ENCODE data around the gene MMP10. TPM values are rescaled to one million over a fixed set of nuclear protein-coding genes. Genes with fewer than 3 reads are reported as not detected.
"Not testable (repeated sequence)": the region's sequence is repeated elsewhere in the genome, so short reads cannot be mapped to it uniquely, and the experiment has no call there.

The MMP10 gene
- polyA plus RNA-seq, 3 donors from 2014 or later, result not detected

DNA sequence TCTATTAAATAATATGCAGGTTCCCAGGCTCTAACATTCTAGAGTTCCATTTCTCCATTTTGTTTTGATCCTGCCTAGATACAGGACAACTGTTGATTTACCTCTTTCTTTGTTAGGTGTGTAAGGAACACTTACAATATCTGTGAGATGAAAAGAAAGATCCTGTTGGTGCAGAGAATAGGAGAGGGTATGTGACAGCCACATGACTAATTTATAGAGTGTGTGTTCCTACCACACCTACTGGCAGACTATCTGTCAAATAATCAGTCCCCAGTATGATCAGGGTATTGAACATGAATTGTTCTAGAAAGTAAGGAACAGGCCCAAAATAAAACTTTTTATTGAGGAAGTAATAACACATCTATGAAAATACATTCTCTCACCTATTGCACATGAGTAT, 10.2 kb downstream of the MMP10 start:
- H3K27me3 Mint-ChIP-seq (ENCODE audit: low read depth in 3 of 3), result peaks cover 2 to 5% (median 3%) of the 10 kb centered on the region in 3 donors
- H3K4me1 Mint-ChIP-seq, result no peaks in the 10 kb centered on the region
- no peak overlapping the region for H3K4me3 Mint-ChIP-seq
- DNase-seq, result no peak
- no peak overlapping the region for H3K27ac Mint-ChIP-seq
- no peaks in the 10 kb centered on the region for H3K36me3 Mint-ChIP-seq
- no peaks in the 10 kb centered on the region for H3K9me3 Mint-ChIP-seq

DNA sequence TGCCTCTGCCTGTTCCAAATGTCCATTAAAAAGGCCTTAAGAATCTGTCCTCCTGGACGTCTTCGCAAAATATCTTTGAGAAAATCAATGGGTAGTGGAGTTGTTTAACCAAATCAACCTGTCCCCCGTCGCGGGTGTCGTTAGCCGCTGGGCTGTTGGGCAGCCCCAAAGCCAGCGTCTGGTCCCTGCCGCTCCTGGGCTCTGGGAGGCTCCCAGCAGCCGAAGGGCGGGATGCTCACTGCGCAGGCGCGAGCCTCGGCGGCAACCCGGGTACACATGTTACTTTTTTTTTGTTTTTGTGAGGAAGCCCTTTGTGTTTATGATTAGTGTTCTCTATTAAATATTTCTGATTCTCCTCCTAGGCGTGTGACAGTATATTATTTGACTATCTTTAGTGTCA, 12.6 kb downstream of the MMP10 start:
- Mint-ChIP-seq H3K9me3 (no peaks in the 10 kb centered on the region), H3K4me3 (no peak overlapping the region), H3K36me3 (no peaks in the 10 kb centered on the region), H3K27me3 (ENCODE audit: low read depth in 3 of 3) (peaks cover 2 to 5% (median 3%) of the 10 kb centered on the region in 3 donors), H3K27ac (no peak overlapping the region), H3K4me1 (no peaks in the 10 kb centered on the region)
- no peak for DNase-seq

DNA sequence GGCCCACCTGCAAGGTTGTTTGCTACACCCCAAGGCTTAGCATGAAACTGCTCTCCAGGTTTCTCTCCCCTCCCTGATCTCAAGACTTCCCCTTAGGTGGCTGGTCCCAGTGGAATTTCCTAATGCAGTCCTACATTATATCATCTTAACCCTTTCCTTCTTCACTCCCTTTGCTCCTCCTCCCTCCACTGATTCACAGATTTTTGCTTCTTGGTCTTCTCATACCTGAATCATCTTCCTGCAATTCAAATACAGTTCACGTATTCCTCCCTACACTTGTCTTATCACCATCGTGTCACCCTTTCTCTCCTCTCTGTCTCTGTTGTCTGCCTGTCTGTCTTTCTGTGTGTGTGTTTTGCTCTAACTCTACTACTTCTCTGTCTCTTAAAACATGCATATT, 17.0 kb downstream of the MMP10 start:
- DNase-seq, result no peak
- Mint-ChIP-seq H3K27me3 (ENCODE audit: low read depth in 3 of 3) (no peaks in the 10 kb centered on the region), H3K4me1 (no peaks in the 10 kb centered on the region), H3K4me3 (no peak overlapping the region), H3K27ac (no peak overlapping the region), H3K36me3 (no peaks in the 10 kb centered on the region), H3K9me3 (peaks cover 0 to 3% (median 0%) of the 10 kb centered on the region in 6 donors)

DNA sequence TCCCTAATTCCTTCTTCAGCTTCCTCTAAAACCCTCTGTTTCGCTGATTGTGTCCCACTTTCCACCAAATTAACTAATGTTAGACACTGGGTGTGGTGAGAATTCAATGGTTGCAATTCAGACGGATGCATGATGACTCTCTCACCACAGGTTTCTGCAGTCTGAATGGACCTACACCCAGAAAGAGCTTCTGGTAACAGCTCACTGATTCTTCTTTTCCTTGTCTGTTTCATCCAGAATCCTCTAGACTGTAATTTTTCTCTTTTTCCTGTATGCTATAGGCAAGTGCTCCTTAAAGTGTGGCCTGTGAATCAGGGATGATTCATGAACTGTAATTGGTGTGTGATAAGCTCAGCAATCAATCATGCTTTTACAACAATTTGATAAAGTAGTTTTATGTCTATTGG, 18.1 kb downstream of the MMP10 start:
- Mint-ChIP-seq H3K27me3 (ENCODE audit: low read depth in 3 of 3) (no peaks in the 10 kb centered on the region), H3K27ac (no peak overlapping the region), H3K4me3 (no peak overlapping the region), H3K9me3 (peaks cover 0 to 3% (median 0%) of the 10 kb centered on the region in 6 donors), H3K4me1 (no peaks in the 10 kb centered on the region), H3K36me3 (no peaks in the 10 kb centered on the region)
- no peak for DNase-seq

DNA sequence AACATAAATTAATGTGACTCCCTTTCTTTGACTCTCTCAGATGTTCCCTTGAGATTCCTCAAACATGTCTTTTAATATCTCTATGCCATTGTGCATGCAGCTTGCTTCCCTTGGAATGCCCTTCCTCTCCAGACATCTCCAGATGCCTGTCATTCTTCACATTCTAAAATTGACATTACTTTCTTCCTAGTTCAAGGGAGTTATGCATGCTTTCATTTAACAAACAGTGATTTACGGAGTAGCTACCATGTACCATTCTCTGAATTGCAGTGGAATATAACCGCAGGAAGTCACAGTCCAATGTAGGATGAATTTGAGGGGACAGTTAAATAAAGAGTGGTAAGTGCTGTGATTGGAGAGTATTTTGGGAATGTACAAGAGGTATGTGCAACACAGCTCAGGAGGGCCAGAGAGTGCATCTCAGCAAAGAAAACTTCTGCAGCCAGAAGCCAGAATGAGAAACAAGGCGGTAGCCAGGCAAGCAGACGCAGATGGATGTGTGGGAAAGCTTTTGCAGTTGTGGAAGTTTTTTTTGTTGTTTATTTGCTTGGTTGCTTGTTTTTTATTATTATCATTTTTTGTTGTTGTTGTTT, 18.7 kb downstream of the MMP10 start:
- no peak overlapping the region for H3K4me3 Mint-ChIP-seq
- H3K27me3 Mint-ChIP-seq (ENCODE audit: low read depth in 3 of 3), result peaks cover 0 to 4% (median 0%) of the 10 kb centered on the region in 3 donors

DNA sequence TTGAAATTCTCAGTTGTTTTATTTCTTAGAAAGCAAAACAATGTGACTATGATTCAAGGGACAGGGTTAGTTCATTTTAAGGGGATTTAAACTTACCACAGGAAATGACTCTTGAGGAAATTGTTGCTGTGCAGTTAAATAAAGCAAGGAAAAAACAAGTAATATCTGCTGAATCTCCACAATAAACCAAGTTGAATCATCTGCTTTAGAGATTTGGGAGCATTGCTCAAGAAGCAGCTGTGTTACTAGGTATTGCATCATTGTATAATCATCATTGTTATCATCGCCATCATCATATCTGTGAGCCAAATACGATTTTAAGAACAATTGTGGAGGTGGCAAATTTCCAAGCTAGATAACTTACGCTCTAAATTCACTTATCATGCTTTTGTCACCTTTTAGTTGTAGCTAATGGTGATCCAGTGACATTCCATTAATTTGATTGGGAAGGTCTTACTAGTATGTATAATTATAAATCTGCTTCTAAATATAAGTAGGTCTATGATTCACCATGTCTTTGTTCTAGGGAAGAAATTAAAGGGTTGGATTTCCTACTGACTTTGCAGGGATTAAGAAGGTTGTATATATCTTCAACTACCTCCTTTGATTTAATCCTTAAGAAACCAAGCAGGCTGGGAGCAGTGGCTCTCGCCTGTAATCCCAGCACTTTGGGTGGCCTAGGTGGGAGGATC, 19.9 kb downstream of the MMP10 start:
- Mint-ChIP-seq H3K9me3 (peaks cover 0 to 15% (median 0%) of the 10 kb centered on the region in 6 donors), H3K27ac (no peak overlapping the region), H3K27me3 (ENCODE audit: low read depth in 3 of 3) (peaks cover 0 to 6% (median 0%) of the 10 kb centered on the region in 3 donors), H3K36me3 (no peaks in the 10 kb centered on the region), H3K4me1 (no peaks in the 10 kb centered on the region), H3K4me3 (no peak overlapping the region)
- DNase-seq, result no peak

More for the DNA sequence above, 18.7 kb downstream of the MMP10 start:
- no peak for DNase-seq
- Mint-ChIP-seq H3K4me1 (no peaks in the 10 kb centered on the region), H3K36me3 (no peaks in the 10 kb centered on the region), H3K9me3 (peaks cover 0 to 8% (median 0%) of the 10 kb centered on the region in 6 donors), H3K27ac (no peak overlapping the region)

DNA sequence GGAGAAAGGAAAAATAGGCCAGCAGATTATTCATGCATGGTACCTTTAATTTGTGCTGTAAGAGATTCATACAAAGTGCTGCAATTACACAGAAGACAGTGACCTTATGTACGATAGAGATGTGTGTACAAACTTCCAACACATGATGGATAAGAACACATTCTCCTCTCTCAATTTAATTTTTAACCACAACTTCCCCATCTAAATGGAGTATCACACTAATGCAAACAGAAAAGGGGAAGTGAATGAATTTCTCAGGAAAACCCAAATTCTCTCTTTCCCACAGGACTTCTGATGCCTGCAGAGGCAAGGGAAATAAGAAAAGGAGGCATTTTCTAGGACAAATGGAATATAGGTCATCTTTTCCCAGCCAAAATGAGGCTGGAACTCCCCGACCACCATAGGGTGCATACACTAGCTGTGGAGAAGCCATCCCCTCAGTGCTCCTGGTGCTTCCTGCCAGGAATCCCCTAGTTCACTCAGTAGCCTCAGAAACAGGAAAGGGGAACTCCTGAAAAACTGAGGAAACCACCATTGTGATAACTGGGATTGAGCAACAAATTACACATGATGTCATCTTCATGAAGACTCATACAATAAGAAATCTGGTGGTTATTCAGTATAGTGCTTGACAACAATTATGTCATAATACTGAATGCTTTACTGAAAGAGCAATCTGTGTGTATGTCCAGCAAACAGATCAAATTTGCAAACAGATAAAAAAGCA, 22.4 kb downstream of the MMP10 start:
- H3K9me3 Mint-ChIP-seq, result peaks cover 0 to 19% (median 1%) of the 10 kb centered on the region in 6 donors
- H3K27me3 Mint-ChIP-seq (ENCODE audit: low read depth in 3 of 3), result peaks cover 0 to 6% (median 0%) of the 10 kb centered on the region in 3 donors
- H3K4me3 Mint-ChIP-seq, result no peak overlapping the region
- H3K27ac Mint-ChIP-seq, result no peak overlapping the region
- no peaks in the 10 kb centered on the region for H3K4me1 Mint-ChIP-seq
- no peaks in the 10 kb centered on the region for H3K36me3 Mint-ChIP-seq
- no peak for DNase-seq

DNA sequence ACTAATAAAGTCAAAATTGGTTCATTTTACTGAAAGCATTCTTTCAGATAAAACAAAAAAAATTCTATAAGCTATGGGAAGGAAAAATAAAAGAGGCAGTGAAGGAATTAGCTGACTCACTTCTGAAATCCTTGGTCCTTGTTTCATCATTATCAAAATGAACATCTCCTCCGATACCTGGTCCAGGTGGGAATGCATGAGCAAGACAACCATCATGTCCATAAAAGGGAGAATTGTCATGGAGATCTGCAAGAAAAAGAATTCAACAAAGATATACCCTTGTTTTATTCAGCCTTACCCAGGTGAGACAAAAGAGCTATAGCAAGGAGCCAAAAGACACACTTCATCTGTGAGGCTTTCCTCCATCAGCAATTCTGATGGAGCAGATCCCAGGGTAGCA, 27.2 kb downstream of the MMP10 start:
- Mint-ChIP-seq H3K27me3 (ENCODE audit: low read depth in 3 of 3) (peaks cover 0 to 7% (median 1%) of the 10 kb centered on the region in 3 donors), H3K4me1 (no peaks in the 10 kb centered on the region), H3K27ac (no peak overlapping the region), H3K36me3 (no peaks in the 10 kb centered on the region), H3K4me3 (no peak overlapping the region), H3K9me3 (peaks cover 0 to 17% (median 1%) of the 10 kb centered on the region in 6 donors)
- no peak for DNase-seq

DNA sequence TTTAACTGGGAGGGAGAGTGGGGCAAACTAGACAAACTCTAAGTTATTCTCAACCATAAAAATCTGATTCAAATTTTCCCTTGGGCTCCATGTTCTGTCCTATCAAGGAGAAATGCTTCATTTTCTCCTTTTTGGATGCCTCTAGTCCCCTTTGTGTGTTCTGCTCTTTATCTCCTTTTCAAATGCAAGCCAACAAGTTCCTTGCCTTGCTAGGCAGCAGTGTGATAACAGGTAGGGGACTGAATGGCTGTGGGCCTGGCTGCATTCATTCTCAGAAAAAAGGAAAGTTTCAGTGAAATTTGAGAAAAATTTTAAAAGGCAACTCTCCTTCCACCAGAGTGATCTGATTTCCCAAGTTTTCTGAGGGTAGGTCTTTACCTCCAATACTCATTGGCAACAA, 28.8 kb downstream of the MMP10 start:
- peaks cover 0 to 15% (median 4%) of the 10 kb centered on the region in 6 donors for H3K9me3 Mint-ChIP-seq
- peaks cover 0 to 4% (median 1%) of the 10 kb centered on the region in 3 donors for H3K27me3 Mint-ChIP-seq (ENCODE audit: low read depth in 3 of 3)
- no peak overlapping the region for H3K27ac Mint-ChIP-seq
- H3K4me1 Mint-ChIP-seq, result no peaks in the 10 kb centered on the region
- H3K36me3 Mint-ChIP-seq, result no peaks in the 10 kb centered on the region
- no peak for DNase-seq
- H3K4me3 Mint-ChIP-seq, result no peak overlapping the region

DNA sequence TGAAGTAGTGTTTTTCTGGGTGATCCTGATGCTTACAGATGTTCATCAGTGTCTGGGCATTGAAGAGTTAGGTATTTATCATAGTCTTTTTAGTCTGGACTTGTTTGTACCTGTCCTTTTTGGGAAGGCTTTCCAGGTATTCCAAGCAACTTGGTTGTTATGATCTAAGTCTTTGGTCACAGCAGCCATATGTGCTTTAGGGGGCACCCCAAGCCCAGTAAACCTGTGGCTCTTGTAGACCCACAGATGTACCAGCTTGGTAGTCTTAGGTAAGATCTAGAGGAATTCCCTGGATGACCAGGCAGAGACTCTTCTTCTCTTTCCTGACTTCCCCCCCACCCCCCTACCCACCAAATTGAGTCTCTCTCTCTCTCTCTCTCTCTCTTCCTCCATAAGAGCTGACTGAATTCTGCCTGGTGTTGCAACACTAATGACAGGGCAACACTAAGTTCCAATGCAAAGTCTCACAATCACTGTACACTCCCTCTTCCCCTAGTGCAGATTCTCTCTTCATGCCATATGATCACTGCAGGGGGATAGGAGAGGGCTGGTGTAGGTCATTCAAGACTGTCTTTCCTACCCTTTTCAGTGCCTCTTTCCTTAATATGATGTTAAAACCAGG, 31.2 kb downstream of the MMP10 start:
- no peak overlapping the region for H3K4me3 Mint-ChIP-seq
- no peak overlapping the region for H3K27ac Mint-ChIP-seq
- no peaks in the 10 kb centered on the region for H3K4me1 Mint-ChIP-seq
- no peak for DNase-seq
- H3K27me3 Mint-ChIP-seq (ENCODE audit: low read depth in 3 of 3), result peaks cover 0 to 2% (median 1%) of the 10 kb centered on the region in 3 donors
- H3K9me3 Mint-ChIP-seq, result peaks cover 0 to 9% (median 3%) of the 10 kb centered on the region in 6 donors
- H3K36me3 Mint-ChIP-seq, result no peaks in the 10 kb centered on the region

DNA sequence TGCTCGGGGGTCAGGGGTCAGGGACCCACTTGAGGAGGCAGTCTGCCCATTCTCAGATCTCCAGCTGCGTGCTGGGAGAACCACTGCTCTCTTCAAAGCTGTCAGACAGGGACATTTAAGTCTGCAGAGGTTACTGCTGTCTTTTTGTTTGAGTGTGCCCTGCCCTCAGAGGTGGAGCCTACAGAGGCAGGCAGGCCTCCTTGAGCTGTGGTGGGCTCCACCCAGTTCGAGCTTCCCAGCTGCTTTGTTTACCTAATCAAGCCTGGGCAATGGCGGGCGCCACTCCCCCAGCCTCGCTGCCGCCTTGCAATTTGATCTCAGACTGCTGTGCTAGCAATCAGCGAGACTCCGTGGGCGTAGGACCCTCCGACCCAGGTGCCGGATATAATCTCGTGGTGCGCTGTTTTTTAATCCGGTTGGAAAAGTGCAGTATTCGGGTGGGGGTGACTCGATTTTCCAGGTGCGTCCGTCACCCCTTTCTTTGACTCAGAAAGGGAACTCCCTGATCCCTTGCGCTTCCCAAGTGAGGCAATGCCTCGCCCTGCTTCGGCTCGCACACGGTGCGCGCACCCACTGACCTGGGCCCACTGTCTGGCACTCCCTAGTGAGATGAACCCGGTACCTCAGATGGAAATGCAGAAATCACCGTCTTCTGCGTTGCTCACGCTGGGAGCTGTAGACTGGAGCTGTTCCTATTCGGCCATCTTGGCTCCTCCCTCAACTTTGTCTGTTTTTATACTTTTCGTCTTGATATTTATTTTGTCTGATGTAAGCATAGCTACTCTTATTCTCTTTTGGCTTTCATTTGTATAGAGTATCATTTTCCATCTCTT, 33.5 kb downstream of the MMP10 start:
- not testable (repeated sequence) for H3K4me1 Mint-ChIP-seq; H3K36me3 Mint-ChIP-seq; H3K4me3 Mint-ChIP-seq; H3K9me3 Mint-ChIP-seq; H3K27ac Mint-ChIP-seq; H3K27me3 Mint-ChIP-seq (ENCODE audit: low read depth in 3 of 3); DNase-seq

DNA sequence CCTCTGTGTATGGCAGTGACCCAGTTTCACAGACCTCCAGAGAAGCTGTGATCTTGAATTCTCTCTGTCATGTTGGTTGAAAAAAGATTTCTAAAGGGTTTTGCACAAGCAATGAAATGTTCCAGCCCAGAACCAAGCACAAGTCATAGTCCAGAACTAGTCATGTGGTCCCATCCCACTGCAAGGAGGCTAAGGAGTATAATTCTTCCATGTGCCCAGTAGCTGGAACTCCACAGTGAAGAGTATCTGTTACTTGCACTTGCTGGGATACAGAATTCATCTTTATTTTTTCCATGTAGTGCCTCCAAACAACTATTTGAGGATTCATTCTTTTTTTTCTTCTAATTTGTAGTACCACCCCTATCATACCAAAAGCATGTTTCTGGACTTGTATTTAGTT, 45.8 kb downstream of the MMP10 start:
- no peak overlapping the region for H3K4me3 Mint-ChIP-seq
- H3K36me3 Mint-ChIP-seq, result peaks cover 0 to 3% (median 0%) of the 10 kb centered on the region in 3 donors
- no peak overlapping the region for H3K27ac Mint-ChIP-seq
- no peak for DNase-seq
- peaks cover 0 to 6% (median 1%) of the 10 kb centered on the region in 6 donors for H3K9me3 Mint-ChIP-seq
- H3K4me1 Mint-ChIP-seq, result no peaks in the 10 kb centered on the region
- H3K27me3 Mint-ChIP-seq (ENCODE audit: low read depth in 3 of 3), result peaks cover 0 to 2% (median 0%) of the 10 kb centered on the region in 3 donors

DNA sequence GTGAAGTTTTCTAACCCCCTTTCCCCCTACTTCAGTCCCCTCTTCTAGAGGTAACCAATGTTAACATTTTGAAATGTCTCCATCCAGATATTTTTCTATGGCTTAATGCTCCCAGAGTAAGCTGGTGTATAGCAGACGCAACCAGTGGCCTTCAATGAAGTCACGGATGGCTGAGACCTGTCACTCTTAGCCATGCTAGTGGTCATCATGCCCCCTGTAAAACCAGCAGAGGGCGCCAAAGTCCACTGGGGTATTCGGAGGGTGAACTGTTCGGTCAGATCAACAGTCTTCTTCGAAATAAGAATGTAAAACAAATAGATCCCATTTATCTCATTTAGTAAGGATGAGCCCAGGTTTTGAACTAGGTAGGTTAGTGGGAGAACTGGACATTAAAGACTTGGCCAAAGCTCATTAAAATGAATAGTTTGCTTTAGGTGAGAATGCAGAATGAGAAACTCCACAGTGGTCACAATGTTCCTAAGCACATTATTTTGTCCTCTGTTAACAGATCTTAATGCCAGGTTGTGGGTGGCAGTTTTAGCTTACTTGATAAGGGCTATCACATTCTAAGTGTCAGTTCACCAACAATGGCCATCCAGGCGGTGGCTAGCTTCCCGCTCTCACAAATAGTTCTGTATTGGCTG, 47.1 kb downstream of the MMP10 start:
- no peak for DNase-seq
- peaks cover 0 to 3% (median 0%) of the 10 kb centered on the region in 3 donors for H3K36me3 Mint-ChIP-seq
- H3K27ac Mint-ChIP-seq, result no peak overlapping the region
- H3K4me3 Mint-ChIP-seq, result no peak overlapping the region
- no peaks in the 10 kb centered on the region for H3K4me1 Mint-ChIP-seq
- H3K9me3 Mint-ChIP-seq, result peaks cover 0 to 8% (median 3%) of the 10 kb centered on the region in 6 donors
- peaks cover 0 to 2% (median 0%) of the 10 kb centered on the region in 3 donors for H3K27me3 Mint-ChIP-seq (ENCODE audit: low read depth in 3 of 3)

All from immature natural killer cell (primary cell).